Vagina (tissue), 2 donors: Measurements from ENCODE around the gene ETV4.

ENCODE experiments used
- CTCF ChIP-seq, 3 experiments: fragments of 450-650 bp in 2 of 3; fragments of 200-600 bp in 1 of 3; sonication (generic) in 1 of 3; IDR thresholded peaks; one replicate each; pipeline ENCODE4 v1.5.1; 2017 to 2019; ENCODE audit warnings: antibody characterized with exemption in 3 of 3, mild to moderate bottlenecking in 2 of 3, moderate library complexity in 2 of 3
- POLR2A ChIP-seq, 2 donors: fragments of 450-650 bp; IDR thresholded peaks; one replicate each; pipeline ENCODE4 v1.6.1; 2017; ENCODE audit warnings: antibody characterized with exemption in 2 of 2, mild to moderate bottlenecking in 2 of 2, moderate library complexity in 2 of 2
- POLR2AphosphoS5 ChIP-seq, 2 donors: sonication (generic); formaldehyde crosslinking; IDR thresholded peaks; one replicate each; pipeline ENCODE4 v1.9.0; 2017; ENCODE audit warnings: antibody characterized with exemption in 2 of 2, mild to moderate bottlenecking in 2 of 2, low read depth in 1 of 2; ENCODE audit not compliant: insufficient read depth in 1 of 2

DNA sequence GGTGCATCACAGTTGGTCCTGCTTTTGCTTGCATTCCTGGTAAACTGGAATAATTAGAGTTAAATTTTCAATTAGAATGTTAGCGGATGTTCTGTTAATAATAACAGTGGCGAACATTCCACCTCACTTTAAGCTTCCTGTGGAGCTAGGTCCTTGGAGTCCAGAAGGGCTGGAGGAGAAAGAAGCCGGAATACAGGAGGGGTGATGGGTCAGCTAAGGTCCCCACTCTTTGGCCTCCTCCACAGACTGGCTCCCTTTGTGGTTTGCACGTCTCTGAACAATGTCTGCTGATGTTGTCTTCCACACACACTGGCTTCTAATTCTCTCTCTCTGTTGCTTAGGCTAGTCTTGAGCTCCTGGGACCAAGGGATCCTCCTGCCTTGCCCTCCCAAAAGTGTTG is 35.0 kb upstream of the ETV4 start:
- TF ChIP-seq CTCF (IDR thresholded peaks at IDR 0.05) (no peak), POLR2A (IDR thresholded peaks at IDR 0.05) (no peak), POLR2AphosphoS5 (IDR thresholded peaks at IDR 0.05; ENCODE audit: insufficient read depth in 1 of 2, low read depth in 1 of 2) (no peak)
